K562 (cell line): ENCODE measurements around the gene FOSL1. TPM values are rescaled to one million over a fixed set of nuclear protein-coding genes. Genes with fewer than 3 reads are reported as not detected.

Source experiments
- CUX1 ChIP-seq: fragments of 200-800 bp; sonication (Bioruptor generic); IDR thresholded peaks from 2 replicates; pipeline ENCODE4 v1.6.1; 2016; ENCODE audit warnings: missing genetic modification characterization, missing compliant biosample characterization
- E2F3 ChIP-seq: fragments of 250-450 bp; sonication (Bioruptor Pico); IDR thresholded peaks from 2 replicates; pipeline ENCODE4 v1.4.0; 2020; ENCODE audit warnings: mild to moderate bottlenecking
- ETV6 ChIP-seq, 3 experiments: fragments of 150-350 bp in 1 of 3; sonication (generic) in 1 of 3; formaldehyde crosslinking in 1 of 3; IDR thresholded peaks; 2 replicates each; pipeline versions ENCODE4 v1.6.1 to v1.8.0; 2014 to 2022; ENCODE audit warnings: borderline replicate concordance in 2 of 3, low read depth in 2 of 3, antibody characterized with exemption in 1 of 3, low read length in 1 of 3, mild to moderate bottlenecking in 1 of 3, missing genetic modification reagents in 1 of 3
- HCFC1 ChIP-seq: IDR thresholded peaks from 2 replicates; pipeline ENCODE4 v1.6.1; 2012; ENCODE audit warnings: low read depth, low read length, improper control_type of control experiment
- ILK ChIP-seq: fragments of 450-650 bp; IDR thresholded peaks from 2 replicates; pipeline ENCODE4 v1.6.1; 2016; ENCODE audit warnings: missing genetic modification characterization, low read depth, mild to moderate bottlenecking, missing compliant biosample characterization, moderate library complexity, borderline replicate concordance
- LARP7 ChIP-seq: fragments of 450-650 bp; IDR thresholded peaks from 2 replicates; pipeline ENCODE4 v1.6.1; 2016
- PCBP1 ChIP-seq: fragments of 200-400 bp; formaldehyde crosslinking; IDR thresholded peaks from 2 replicates; pipeline ENCODE4 v1.6.1; 2018; ENCODE audit warnings: mild to moderate bottlenecking, low read depth, low read length; ENCODE audit not compliant: poor library complexity, severe bottlenecking
- SP2 ChIP-seq: IDR thresholded peaks from 2 replicates; pipeline ENCODE4 v1.6.1; 2011; ENCODE audit warnings: mild to moderate bottlenecking, low read depth, low read length, moderate library complexity; ENCODE audit not compliant: poor library complexity, severe bottlenecking; ENCODE audit errors: extremely low read depth
- STAT6 ChIP-seq: sonication (generic); formaldehyde crosslinking; IDR thresholded peaks from 2 replicates; pipeline ENCODE4 v1.8.1; 2023; ENCODE audit warnings: mild to moderate bottlenecking, missing genetic modification reagents
- ZKSCAN8 ChIP-seq: fragments of 200-800 bp; sonication (Bioruptor generic); IDR thresholded peaks from 2 replicates; pipeline ENCODE4 v1.6.1; 2016; ENCODE audit warnings: missing genetic modification characterization, missing compliant biosample characterization
- ZNF124 ChIP-seq: sonication (generic); formaldehyde crosslinking; IDR thresholded peaks from 2 replicates; pipeline ENCODE4 v1.8.1; 2022; ENCODE audit warnings: missing genetic modification reagents
- ZNF134 ChIP-seq: fragments of 250-450 bp; sonication (Bioruptor Pico); conservative IDR thresholded peaks from 2 replicates; pipeline ENCODE4 v1.4.0; 2020
- ZNF408 ChIP-seq: fragments of 250-450 bp; sonication (Bioruptor Pico); IDR thresholded peaks from 2 replicates; pipeline ENCODE4 v1.4.0; 2020; ENCODE audit warnings: low read depth, mild to moderate bottlenecking, moderate library complexity
- polyA plus RNA-seq, 8 experiments: library from polyadenylated mRNA; depleted of rRNA in 4 of 8; stranded (reverse) in 5 of 8; unstranded in 3 of 8; fragments of >200 nt; fragmentation: Nextera tagmentation in 2 of 8; fragmentation: Illumina TruSeq in 1 of 8; extraction: Ambion mirVana in 2 of 8; extraction: Trizol in 1 of 8; gene quantifications; 2 replicates each; pipeline versions ENCODE4 v1.2.1 to v1.2.3, GENCODE V29; 2011 to 2014; ENCODE audit warnings: inconsistent platforms in 1 of 8, missing spikeins in 1 of 8
- total RNA-seq, 7 experiments: library from RNA; depleted of rRNA in 6 of 7; stranded (reverse); fragments of >200 nt in 6 of 7; fragmentation: Illumina TruSeq in 2 of 7; extraction: Trizol in 2 of 7; gene quantifications; 2 replicates each; pipeline versions ENCODE4 v1.2.1 to v1.2.3, GENCODE V29; 2011 to 2021; ENCODE audit warnings: low replicate concordance in 1 of 7
- TF ChIP-seq, protein P1 (sequence below): fragments of 450-650 bp; conservative IDR thresholded peaks from 2 replicates; pipeline ENCODE4 v1.6.1; 2016; ENCODE audit warnings: missing genetic modification characterization, low read depth, mild to moderate bottlenecking, control low read depth, missing compliant biosample characterization
- TF ChIP-seq, protein P2 (sequence below): fragments of 250-450 bp; sonication (Bioruptor Pico); IDR thresholded peaks from 2 replicates; pipeline ENCODE4 v1.5.0; 2021

FOSL1 gene
- total and polyA plus RNA-seq, 9 of the 15 experiments (the other 6 are each of a cell fraction or from before 2014, with no cell fraction given): 3.5 to 39.6 (median 10.0) TPM

DNA sequence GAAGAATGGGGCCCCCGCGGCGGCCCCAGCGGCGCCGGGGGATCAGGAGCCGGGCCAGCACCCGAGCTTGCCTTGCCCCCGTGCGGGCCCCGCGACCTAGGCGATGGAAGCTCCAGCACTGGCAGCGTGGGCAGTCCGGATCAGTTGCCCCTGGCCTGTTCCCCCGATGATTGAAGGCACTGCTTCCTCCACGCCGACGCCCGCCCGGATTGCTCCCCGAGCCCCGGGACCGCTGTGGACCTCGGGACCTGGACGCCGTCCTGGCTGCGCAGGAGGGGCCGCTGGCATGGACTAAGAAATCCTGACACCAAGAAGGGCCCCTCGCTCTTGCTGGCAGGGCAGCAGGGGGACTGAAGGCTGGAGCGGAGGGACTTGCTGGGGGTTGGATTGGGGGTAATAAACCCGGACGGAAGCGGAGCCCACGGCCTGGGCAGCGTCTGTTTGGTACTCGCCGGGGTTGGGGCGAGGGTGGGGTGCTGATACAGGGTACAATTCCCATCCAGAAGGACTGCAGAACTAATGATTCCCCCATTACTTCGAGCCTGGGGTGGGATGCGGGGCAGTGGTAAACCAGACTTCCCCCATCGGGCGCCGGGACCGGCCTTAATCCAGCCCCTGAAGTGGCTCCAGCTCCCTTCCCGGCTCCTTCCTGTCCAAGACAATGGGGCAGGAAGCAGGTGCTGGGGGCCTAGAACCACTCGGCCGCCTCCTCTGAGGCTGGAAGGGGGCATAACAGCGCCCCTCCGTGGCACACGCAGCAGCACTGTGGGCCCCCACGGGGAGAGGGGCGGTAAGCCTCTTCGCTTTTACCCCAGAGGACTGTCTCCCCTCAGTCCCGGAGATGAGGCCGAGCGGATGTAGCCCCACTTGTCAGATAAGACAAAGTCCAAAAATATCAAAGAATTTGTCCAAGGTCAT lies 8.7 kb downstream of the FOSL1 start (continued):
- no peak for TF ChIP-seq STAT6 (CRISPR knock-in tag)
- TF ChIP-seq, protein P1, sequence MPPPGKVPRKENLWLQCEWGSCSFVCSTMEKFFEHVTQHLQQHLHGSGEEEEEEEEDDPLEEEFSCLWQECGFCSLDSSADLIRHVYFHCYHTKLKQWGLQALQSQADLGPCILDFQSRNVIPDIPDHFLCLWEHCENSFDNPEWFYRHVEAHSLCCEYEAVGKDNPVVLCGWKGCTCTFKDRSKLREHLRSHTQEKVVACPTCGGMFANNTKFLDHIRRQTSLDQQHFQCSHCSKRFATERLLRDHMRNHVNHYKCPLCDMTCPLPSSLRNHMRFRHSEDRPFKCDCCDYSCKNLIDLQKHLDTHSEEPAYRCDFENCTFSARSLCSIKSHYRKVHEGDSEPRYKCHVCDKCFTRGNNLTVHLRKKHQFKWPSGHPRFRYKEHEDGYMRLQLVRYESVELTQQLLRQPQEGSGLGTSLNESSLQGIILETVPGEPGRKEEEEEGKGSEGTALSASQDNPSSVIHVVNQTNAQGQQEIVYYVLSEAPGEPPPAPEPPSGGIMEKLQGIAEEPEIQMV (tag): no peak
- TF ChIP-seq PCBP1: no peak
- no peak for TF ChIP-seq ZNF124 (CRISPR knock-in tag)
- TF ChIP-seq, protein P2, sequence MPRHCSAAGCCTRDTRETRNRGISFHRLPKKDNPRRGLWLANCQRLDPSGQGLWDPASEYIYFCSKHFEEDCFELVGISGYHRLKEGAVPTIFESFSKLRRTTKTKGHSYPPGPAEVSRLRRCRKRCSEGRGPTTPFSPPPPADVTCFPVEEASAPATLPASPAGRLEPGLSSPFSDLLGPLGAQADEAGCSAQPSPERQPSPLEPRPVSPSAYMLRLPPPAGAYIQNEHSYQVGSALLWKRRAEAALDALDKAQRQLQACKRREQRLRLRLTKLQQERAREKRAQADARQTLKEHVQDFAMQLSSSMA (CRISPR knock-in tag): no peak
- no peak for TF ChIP-seq ILK (tag)
- TF ChIP-seq ZNF134 (CRISPR knock-in tag): no peak
- TF ChIP-seq ZKSCAN8 (CRISPR knock-in tag): no peak
- TF ChIP-seq E2F3 (CRISPR knock-in tag): no peak
- no peak for TF ChIP-seq CUX1 (CRISPR knock-in tag)
- TF ChIP-seq ZNF408: no peak
- TF ChIP-seq HCFC1: no peak; the same call in 1 of the 2 replicates
- TF ChIP-seq SP2: no peak
- TF ChIP-seq ETV6 (IDR thresholded peaks at IDR 0.05; ENCODE audit: borderline replicate concordance in 1 of 2, low read depth in 2 of 2, low read length in 1 of 2): 0 out of 4 replicates have a peak, but pooled peaks have one; percentile 11 to 27
- TF ChIP-seq ETV6 (CRISPR knock-in tag; IDR thresholded peaks at IDR 0.05; ENCODE audit: borderline replicate concordance): no peak
- TF ChIP-seq LARP7: no peak
